ENCODE data around the gene ENTREP1.

- TF ChIP-seq CTCF (IDR thresholded peaks at IDR 0.05) (no peak), POLR2AphosphoS5 (IDR thresholded peaks at IDR 0.05) (no peak), POLR2A (IDR thresholded peaks at IDR 0.05) (no peak)
Observed at GRCh38 chr9:69333716-69334115, 8.7 kb downstream of the ENTREP1 start.
